Mesendoderm (in vitro differentiated cells): ENCODE results near the gene ZC3H4.
"Not testable (repeated sequence)": the region's sequence is repeated elsewhere in the genome, so short reads cannot be mapped to it uniquely, and the experiment has no call there.

ENCODE experiments used
- DNase-seq: peaks from one replicate; pipeline ENCODE4 v3.0.0; 2013
- H2AK5ac ChIP-seq: 2 replicates; pipeline ENCODE4 v1.6.1; 2013; ENCODE audit warnings: low read length, inconsistent platforms
- H2BK120ac ChIP-seq: 2 replicates; pipeline ENCODE4 v1.6.1; 2013; ENCODE audit warnings: low read depth, mild to moderate bottlenecking, low read length, moderate library complexity, mixed read lengths
- H2BK15ac ChIP-seq: replicated peaks from 2 replicates; pipeline ENCODE4 v1.6.1; 2013; ENCODE audit warnings: low read depth, mild to moderate bottlenecking, moderate library complexity
- H2BK5ac ChIP-seq: 2 replicates; pipeline ENCODE4 v1.6.1; 2013; ENCODE audit warnings: low read length, inconsistent platforms
- H3K18ac ChIP-seq: 2 replicates; pipeline ENCODE4 v1.6.1; 2013; ENCODE audit warnings: mild to moderate bottlenecking, low read length, mixed read lengths
- H3K23ac ChIP-seq: one replicate; pipeline ENCODE4 v1.6.1; 2013; ENCODE audit warnings: low read length
- H3K27ac ChIP-seq: 2 replicates; pipeline ENCODE4 v1.5.1; 2013; ENCODE audit warnings: low read depth, mild to moderate bottlenecking, inconsistent platforms, low read length, moderate library complexity
- H3K27me3 ChIP-seq: 2 replicates; pipeline ENCODE4 v1.6.1; 2013; ENCODE audit warnings: low read length, control low read depth, mild to moderate bottlenecking, inconsistent platforms; ENCODE audit not compliant: insufficient read depth, poor library complexity
- H3K36me3 ChIP-seq: 2 replicates; pipeline ENCODE4 v1.6.1; 2013; ENCODE audit warnings: low read length, inconsistent platforms; ENCODE audit not compliant: control insufficient read depth, insufficient read depth
- H3K4ac ChIP-seq: one replicate; pipeline ENCODE4 v1.6.1; 2013; ENCODE audit warnings: low read depth, mild to moderate bottlenecking, low read length, moderate library complexity
- H3K4me1 ChIP-seq: 2 replicates; pipeline ENCODE4 v1.6.1; 2013; ENCODE audit warnings: low read depth, low read length, inconsistent platforms; ENCODE audit not compliant: control insufficient read depth
- H3K4me2 ChIP-seq: 2 replicates; pipeline ENCODE4 v1.6.1; 2013; ENCODE audit warnings: low read length
- H3K4me3 ChIP-seq: 2 replicates; pipeline ENCODE4 v1.5.1; 2013; ENCODE audit warnings: mild to moderate bottlenecking, low read length
- H3K56ac ChIP-seq: one replicate; pipeline ENCODE4 v1.6.1; 2013; ENCODE audit warnings: low read length
- H3K79me1 ChIP-seq: 2 replicates; pipeline ENCODE4 v1.6.1; 2013; ENCODE audit warnings: low read length, inconsistent platforms
- H3K79me2 ChIP-seq: 2 replicates; pipeline ENCODE4 v1.6.1; 2013; ENCODE audit warnings: mild to moderate bottlenecking, low read length; ENCODE audit not compliant: control insufficient read depth, insufficient read depth
- H3K9ac ChIP-seq: 2 replicates; pipeline ENCODE4 v1.6.1; 2013; ENCODE audit warnings: low read length, inconsistent platforms
- H4K5ac ChIP-seq: one replicate; pipeline ENCODE4 v1.6.1; 2013; ENCODE audit warnings: low read length
- H4K8ac ChIP-seq: one replicate; pipeline ENCODE4 v1.6.1; 2013; ENCODE audit warnings: low read depth, mild to moderate bottlenecking, control low read depth, low read length, moderate library complexity
- WGBS: extraction: QIAGEN DNeasy Blood & Tissue Kit; methylation state at CpG from one replicate; pipeline ENCODE4 v1.1.7; 2013; ENCODE audit warnings: low lambda C conversion rate, missing lambda C conversion rate; ENCODE audit not compliant: insufficient coverage; ENCODE audit errors: extremely low coverage; 5-methylcytosine and 5-hydroxymethylcytosine counted together

ZC3H4 gene

GRCh38 chr19:47081095-47081494 is 32.5 kb downstream of the ZC3H4 start:
- H2BK15ac ChIP-seq: no peak overlapping the region
- no CpG with 5 or more reads among the region's 6 CpGs for WGBS
- H3K36me3 ChIP-seq: peaks cover 21% of the 10 kb centered on the region

GRCh38 chr19:47078351-47078750 is 35.2 kb downstream of the ZC3H4 start:
- not testable (repeated sequence) for H2BK5ac ChIP-seq, H3K4me1 ChIP-seq, H3K23ac ChIP-seq, H2BK15ac ChIP-seq, H3K56ac ChIP-seq, DNase-seq, H4K5ac ChIP-seq, H3K4ac ChIP-seq, H4K8ac ChIP-seq, H2AK5ac ChIP-seq, H3K4me3 ChIP-seq, H3K79me2 ChIP-seq, H3K18ac ChIP-seq, H3K4me2 ChIP-seq, H3K27ac ChIP-seq, H3K9ac ChIP-seq, H3K27me3 ChIP-seq, H2BK120ac ChIP-seq
- Histone ChIP-seq H3K36me3 (peaks cover 24% of the 10 kb centered on the region), H3K79me1 (peaks cover 12% of the 10 kb centered on the region)
- WGBS: no CpG with 5 or more reads among the region's 13 CpGs

More at GRCh38 chr19:47081095-47081494, 32.5 kb downstream of the ZC3H4 start:
- DNase-seq: peak; percentile 71
- peaks cover 2% of the 10 kb centered on the region for H3K79me1 ChIP-seq
- H3K18ac ChIP-seq: no peak overlapping the region
- H3K27me3 ChIP-seq: no peaks in the 10 kb centered on the region
- no peak overlapping the region for H2AK5ac ChIP-seq
- no peaks in the 10 kb centered on the region for H3K79me2 ChIP-seq
- H3K56ac ChIP-seq: no peak overlapping the region
- H3K9ac ChIP-seq: no peak overlapping the region
- no peak overlapping the region for H2BK5ac ChIP-seq
- no peak overlapping the region for H3K23ac ChIP-seq
- H3K4me2 ChIP-seq: no peak overlapping the region
- H4K8ac ChIP-seq: no peak overlapping the region
- H3K4me3 ChIP-seq: no peak overlapping the region
- H4K5ac ChIP-seq: no peak overlapping the region
- no peaks in the 10 kb centered on the region for H3K4me1 ChIP-seq
- no peak overlapping the region for H3K4ac ChIP-seq
- H2BK120ac ChIP-seq: no peak overlapping the region
- no peak overlapping the region for H3K27ac ChIP-seq

GRCh38 chr19:47075941-47076340 is 37.6 kb downstream of the ZC3H4 start:
- no peak overlapping the region for H3K18ac ChIP-seq
- no peak overlapping the region for H4K5ac ChIP-seq
- H3K9ac ChIP-seq: no peak overlapping the region
- H3K27me3 ChIP-seq: no peaks in the 10 kb centered on the region
- no peak overlapping the region for H3K4ac ChIP-seq
- H2AK5ac ChIP-seq: no peak overlapping the region
- peaks cover 16% of the 10 kb centered on the region for H3K36me3 ChIP-seq
- no peak overlapping the region for H4K8ac ChIP-seq
- H3K4me3 ChIP-seq: no peak overlapping the region
- H3K56ac ChIP-seq: no peak overlapping the region
- peaks cover 3% of the 10 kb centered on the region for H3K79me2 ChIP-seq
- no peaks in the 10 kb centered on the region for H3K4me1 ChIP-seq
- peaks cover 10% of the 10 kb centered on the region for H3K79me1 ChIP-seq
- no peak overlapping the region for H2BK5ac ChIP-seq
- no peak overlapping the region for H3K23ac ChIP-seq
- no peak overlapping the region for H3K4me2 ChIP-seq
- no peak overlapping the region for H2BK15ac ChIP-seq
- no peak overlapping the region for H2BK120ac ChIP-seq
- WGBS: no CpG with 5 or more reads among the region's 13 CpGs
- no peak for DNase-seq
- no peak overlapping the region for H3K27ac ChIP-seq

- H3K27ac ChIP-seq: no peak overlapping the region
- no peak overlapping the region for H2BK5ac ChIP-seq
- no peak overlapping the region for H3K4ac ChIP-seq
- no CpG with 5 or more reads among the region's 15 CpGs for WGBS
- H3K79me2 ChIP-seq: peaks cover 3% of the 10 kb centered on the region
- no peak overlapping the region for H2BK120ac ChIP-seq
- no peak overlapping the region for H3K9ac ChIP-seq
- peaks cover 16% of the 10 kb centered on the region for H3K36me3 ChIP-seq
- H3K79me1 ChIP-seq: peaks cover 10% of the 10 kb centered on the region
- H3K4me2 ChIP-seq: no peak overlapping the region
- no peak overlapping the region for H4K8ac ChIP-seq
- no peak overlapping the region for H3K23ac ChIP-seq
- DNase-seq: no peak
- H2BK15ac ChIP-seq: no peak overlapping the region
- H3K27me3 ChIP-seq: no peaks in the 10 kb centered on the region
- no peak overlapping the region for H3K4me3 ChIP-seq
- no peak overlapping the region for H2AK5ac ChIP-seq
- H3K18ac ChIP-seq: no peak overlapping the region
- H3K4me1 ChIP-seq: no peaks in the 10 kb centered on the region
- H3K56ac ChIP-seq: no peak overlapping the region
- no peak overlapping the region for H4K5ac ChIP-seq
Measured at GRCh38 chr19:47075179-47075810, 38.3 kb downstream of the ZC3H4 start.

- H3K27me3 ChIP-seq: no peaks in the 10 kb centered on the region
- H3K36me3 ChIP-seq: peaks cover 18% of the 10 kb centered on the region
- H3K4me1 ChIP-seq: no peaks in the 10 kb centered on the region
- H3K18ac ChIP-seq: no peak overlapping the region
- no peak overlapping the region for H3K4me2 ChIP-seq
- H4K8ac ChIP-seq: no peak overlapping the region
- H2BK120ac ChIP-seq: no peak overlapping the region
- no peak overlapping the region for H3K4ac ChIP-seq
- no peak overlapping the region for H3K9ac ChIP-seq
- H3K23ac ChIP-seq: no peak overlapping the region
- H3K79me1 ChIP-seq: peaks cover 10% of the 10 kb centered on the region
- no peak overlapping the region for H2BK15ac ChIP-seq
- no peak overlapping the region for H3K4me3 ChIP-seq
- no peak overlapping the region for H3K27ac ChIP-seq
- H3K56ac ChIP-seq: no peak overlapping the region
- no peak for DNase-seq
- H4K5ac ChIP-seq: no peak overlapping the region
- H2AK5ac ChIP-seq: no peak overlapping the region
- peaks cover 3% of the 10 kb centered on the region for H3K79me2 ChIP-seq
- WGBS: no CpG with 5 or more reads among the region's 9 CpGs
- H2BK5ac ChIP-seq: no peak overlapping the region
Measured at GRCh38 chr19:47074621-47075020, 39.0 kb downstream of the ZC3H4 start.

GRCh38 chr19:47073574-47073973 is 40.0 kb downstream of the ZC3H4 start:
- no CpG with 5 or more reads among the region's 10 CpGs for WGBS
- Histone ChIP-seq H3K9ac (no peak overlapping the region), H3K4me1 (no peaks in the 10 kb centered on the region), H4K5ac (no peak overlapping the region), H2BK15ac (no peak overlapping the region), H2AK5ac (no peak overlapping the region), H2BK120ac (no peak overlapping the region), H3K18ac (no peak overlapping the region), H4K8ac (no peak overlapping the region), H3K27me3 (no peaks in the 10 kb centered on the region), H3K4me3 (no peak overlapping the region), H3K4me2 (no peak overlapping the region), H3K79me2 (peaks cover 3% of the 10 kb centered on the region), H3K4ac (no peak overlapping the region), H2BK5ac (no peak overlapping the region), H3K23ac (no peak overlapping the region), H3K56ac (no peak overlapping the region), H3K79me1 (peaks cover 10% of the 10 kb centered on the region), H3K27ac (no peak overlapping the region), H3K36me3 (peaks cover 18% of the 10 kb centered on the region)
- DNase-seq: no peak
